ENCODE data around the gene PKD2.

Gene PKD2

DNA sequence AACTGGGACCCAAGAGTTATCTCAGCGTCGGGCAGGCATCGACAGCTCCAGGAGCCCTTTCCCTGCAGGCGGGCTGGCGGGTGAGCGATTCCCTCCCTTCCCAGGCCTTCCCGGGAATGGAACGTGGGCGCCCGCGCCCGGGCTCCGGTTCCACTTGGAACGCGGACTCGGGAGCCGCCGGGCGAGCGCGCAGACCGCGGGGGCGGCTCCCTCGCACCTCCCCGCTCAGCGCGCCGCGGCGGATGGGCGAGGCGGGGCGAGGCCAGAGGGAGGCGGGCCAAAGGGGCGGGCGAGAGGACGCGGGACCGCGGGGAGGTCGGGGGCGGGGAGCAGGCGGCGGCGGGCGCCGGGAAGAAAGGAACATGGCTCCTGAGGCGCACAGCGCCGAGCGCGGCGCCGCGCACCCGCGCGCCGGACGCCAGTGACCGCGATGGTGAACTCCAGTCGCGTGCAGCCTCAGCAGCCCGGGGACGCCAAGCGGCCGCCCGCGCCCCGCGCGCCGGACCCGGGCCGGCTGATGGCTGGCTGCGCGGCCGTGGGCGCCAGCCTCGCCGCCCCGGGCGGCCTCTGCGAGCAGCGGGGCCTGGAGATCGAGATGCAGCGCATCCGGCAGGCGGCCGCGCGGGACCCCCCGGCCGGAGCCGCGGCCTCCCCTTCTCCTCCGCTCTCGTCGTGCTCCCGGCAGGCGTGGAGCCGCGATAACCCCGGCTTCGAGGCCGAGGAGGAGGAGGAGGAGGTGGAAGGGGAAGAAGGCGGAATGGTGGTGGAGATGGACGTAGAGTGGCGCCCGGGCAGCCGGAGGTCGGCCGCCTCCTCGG is at the start of gene PKD2:
PKD2 (plus strand) TSS at position 332 of the 818 bp plus-strand sequence; CDS start at position 431, 99 bp downstream.
- no peak for FAIRE-seq

DNA sequence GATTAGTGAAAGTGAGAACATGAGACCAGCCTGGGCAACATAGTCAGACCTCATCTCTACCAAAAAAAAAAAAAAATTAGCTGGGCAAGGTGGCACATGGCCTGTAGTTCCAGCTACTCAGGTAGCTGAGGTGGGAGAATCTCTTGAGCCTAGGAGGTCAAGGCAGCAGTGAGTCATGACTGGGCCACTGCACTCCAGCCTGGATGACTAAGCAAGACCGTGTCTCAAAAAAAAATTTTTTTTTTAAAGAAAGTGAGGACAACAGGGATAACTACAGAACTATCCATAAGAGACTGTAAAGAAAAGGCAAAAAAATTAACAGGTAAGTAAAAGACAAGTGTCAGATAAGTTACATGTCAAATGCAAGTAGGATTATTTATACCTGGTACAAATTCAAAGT is 45.4 kb upstream of the PKD2 start:
- no peak for FAIRE-seq

DNA sequence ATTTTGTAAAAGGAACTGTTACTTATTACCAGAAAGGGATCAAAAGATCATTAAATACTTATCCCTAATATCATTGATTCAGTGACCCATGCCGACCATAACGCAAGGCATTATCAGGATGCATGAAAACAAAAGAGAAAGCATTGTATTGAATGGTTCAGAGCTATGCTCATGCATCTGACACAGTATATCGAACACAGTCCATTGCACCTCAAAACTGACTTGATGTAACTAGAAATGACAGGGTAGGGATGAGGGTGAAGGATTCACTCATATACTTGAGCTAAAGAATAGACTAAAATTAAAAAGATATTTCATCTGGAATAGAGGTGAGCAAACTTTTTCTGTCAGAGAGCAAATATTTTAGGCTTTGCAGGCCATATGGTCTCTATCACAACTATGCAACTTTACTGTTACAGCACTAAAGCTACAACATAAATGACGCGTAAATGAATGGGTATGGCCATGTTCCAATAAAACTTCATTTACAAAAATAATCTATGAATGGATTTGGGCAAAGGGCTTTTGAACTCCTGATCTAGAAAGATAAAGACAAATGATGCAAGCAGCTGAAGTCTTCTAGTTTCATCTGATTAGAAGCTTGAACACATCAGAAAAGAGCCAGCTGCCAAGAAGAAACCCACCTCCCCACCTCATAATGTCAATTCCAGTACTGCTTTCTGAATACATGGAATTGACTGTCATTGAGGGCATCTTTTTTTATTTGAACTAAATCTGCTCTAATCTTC is 44.9 kb upstream of the PKD2 start:
- FAIRE-seq: no peak

DNA sequence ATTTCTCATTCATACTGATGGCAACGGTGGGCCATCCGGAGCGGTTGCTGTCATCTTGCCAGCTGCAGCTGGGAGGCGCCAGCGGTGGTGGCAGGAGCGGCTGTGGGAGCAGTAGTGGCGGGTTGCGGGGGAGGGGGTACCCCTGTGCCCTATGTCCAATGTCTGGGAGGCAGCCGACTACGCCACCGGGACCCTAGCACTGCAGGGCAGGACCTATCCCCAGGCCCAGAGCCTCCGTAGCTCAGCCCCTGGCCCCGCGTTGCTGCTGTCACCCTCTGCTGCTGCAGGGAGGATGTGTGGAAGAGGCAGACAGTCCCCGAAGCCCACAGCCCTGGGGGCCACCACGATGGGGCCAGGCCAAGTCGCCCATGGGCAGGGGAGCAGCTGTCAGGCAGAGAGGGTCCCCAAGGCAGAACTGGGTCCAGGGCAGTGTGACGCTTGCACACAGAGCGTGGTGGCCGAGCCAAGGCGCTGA is 41.9 kb upstream of the PKD2 start:
- FAIRE-seq: no peak

DNA sequence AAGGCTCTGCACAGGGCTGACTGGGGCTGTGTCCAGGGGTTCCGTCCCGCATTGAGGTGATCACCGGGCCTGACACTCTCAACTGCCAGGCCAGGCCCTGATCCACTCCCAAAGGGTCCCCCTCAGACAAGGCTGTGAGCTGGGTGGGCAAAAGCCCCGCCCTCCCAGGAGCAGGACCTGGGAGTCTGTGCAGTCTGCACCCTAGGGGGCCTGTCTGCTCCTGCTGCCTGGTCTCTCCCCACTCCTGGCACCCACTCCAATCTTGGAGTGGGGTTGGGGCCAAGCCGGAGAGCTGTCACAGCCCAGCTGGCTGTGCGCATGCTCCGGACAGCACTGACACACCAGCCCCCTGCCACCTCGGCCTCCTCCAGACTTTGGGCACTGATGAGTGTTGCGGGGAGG is 41.3 kb upstream of the PKD2 start:
- FAIRE-seq: no peak

DNA sequence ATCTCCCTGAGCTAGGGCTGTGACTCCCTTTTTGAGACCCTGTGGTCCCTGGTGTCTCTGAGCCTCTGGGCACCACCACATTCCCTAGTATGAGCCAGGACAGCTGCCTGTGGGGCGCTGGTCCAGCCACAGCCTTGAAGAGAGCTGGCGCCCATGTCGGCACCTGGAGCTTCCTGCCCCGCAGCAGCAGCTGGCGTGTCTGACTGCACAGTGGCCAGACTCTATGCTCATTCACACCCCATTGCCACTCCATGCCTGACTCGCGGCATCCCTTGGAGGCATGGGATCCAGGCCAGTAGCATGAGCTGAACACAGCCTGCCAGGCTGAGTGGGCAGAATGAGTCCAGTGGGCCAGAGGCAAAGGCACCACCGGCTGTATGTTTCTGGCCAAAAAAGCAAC is 40.2 kb upstream of the PKD2 start:
- no peak for FAIRE-seq

DNA sequence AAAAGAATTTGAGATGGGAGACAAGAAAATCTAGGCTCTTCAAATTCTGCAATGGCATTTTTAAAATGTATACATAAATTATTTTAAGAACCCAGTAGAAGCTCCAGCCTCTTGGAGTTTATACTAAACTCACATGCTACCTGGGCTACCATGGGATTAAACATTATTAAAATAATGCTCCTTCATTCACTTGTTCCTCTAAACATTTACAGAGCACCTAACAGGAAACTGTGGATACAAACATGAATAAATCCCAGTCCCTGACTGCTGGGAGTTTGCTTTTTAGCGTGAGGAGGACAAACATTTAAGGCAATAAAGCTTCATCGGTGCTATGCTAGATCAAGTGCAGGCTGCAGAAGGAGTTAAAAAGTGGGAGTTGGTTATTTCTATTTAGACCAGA is 37.3 kb upstream of the PKD2 start:
- no peak for FAIRE-seq

DNA sequence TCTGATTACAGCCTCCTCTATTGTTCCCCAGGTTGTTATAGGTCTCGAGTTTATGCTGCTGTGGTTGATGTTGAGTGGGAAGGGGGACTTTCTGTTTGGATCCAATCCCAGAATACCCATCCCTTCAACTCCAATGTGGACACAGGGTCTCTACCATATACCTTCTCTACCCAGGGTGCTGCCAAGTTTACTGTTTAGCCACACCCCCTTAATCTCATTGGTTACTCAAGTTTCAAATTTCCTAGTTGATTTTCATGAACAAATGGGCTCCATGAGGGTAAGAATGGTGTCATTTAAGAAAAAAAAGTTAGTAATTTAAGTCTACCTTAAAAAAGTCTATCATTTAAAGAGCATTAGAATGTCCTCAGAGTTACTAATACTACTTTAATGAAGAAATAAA is 35.6 kb upstream of the PKD2 start:
- no peak for FAIRE-seq

DNA sequence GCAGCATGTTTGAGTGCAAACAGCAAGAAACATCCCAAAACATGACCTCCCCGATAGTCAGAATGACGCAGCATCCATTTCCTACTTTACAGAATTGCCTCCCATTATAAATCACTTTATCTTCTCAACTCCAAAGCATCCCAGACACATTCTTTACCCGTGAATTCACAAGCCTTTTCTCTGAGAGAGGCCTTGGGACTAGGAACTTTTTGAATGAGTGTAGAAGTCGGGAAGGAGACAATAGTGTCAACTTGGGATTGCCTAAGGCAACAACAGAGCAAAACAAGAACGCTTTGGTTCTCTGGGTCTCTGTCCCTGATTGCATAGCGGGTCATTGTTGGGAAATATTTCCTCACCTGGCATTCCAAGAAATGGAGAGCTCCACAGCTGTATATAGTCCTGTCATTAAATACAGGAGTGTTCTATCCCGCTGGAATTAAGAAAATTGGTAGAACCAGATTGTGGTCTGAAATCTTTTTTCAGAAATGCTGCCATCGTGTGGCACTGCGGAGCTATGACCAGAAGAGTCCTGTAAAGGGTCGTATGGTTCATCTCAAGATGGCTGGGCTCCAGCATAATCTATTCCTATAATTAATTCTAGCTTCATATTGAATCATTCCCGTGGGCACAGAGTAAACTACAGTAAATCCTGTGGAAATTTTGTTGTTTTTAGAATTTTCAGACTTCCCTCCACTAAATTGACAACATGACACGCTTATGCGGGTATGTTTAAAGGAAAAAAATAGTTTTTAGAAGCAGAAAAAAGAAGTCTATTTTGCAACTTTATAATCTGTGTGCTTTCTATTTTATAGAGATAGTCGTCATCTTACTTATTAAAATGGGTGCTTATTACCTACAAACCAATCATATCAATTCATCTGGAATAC is 33.9 kb upstream of the PKD2 start:
- FAIRE-seq: no peak

DNA sequence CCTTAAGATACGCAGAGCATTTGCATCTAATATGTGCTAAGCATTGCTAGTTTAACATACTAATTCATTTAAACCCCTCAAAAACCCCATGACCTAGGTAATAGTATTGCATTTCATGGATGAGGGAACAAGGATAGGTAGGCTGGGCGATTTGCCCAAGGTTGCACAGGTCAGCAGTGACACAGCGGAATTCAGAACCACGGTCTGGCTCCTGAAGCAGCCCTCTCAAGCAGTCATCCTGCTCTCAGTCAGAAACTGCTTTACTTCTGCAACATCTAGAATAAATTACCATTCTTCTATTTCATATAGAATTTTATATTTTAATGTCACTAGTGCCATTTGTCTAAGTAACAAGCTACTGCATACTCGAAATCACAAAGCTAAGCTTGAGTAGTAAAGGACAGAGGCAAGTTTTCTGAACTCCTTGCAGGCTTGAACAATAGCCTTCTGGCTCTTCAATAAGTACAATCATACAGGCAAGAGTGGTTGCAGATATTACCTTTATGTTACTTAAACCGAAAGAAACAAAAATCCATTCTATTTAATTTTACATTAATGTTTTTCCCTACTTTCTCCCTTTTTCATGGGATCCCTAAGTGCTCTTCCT is 32.5 kb upstream of the PKD2 start:
- no peak for FAIRE-seq

DNA sequence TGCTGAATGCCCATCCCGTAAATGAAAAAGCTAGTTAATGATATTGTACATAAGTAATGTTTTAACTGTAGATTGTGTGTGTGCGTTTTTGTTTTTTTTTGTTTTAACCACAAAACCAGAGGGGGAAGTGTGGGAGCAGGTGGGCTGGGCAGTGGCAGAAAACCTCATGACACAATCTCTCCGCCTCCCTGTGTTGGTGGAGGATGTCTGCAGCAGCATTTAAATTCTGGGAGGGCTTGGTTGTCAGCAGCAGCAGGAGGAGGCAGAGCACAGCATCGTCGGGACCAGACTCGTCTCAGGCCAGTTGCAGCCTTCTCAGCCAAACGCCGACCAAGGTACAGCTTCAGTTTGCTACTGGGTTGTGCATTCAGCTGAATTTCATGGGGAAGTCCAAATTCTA is 32.0 kb upstream of the PKD2 start, which contains the start of gene SPP1:
SPP1 (plus strand) TSS at position 249 of the 400 bp plus-strand sequence. CDS start 1,182 bp downstream, outside the sequence.
- no peak for FAIRE-seq

DNA sequence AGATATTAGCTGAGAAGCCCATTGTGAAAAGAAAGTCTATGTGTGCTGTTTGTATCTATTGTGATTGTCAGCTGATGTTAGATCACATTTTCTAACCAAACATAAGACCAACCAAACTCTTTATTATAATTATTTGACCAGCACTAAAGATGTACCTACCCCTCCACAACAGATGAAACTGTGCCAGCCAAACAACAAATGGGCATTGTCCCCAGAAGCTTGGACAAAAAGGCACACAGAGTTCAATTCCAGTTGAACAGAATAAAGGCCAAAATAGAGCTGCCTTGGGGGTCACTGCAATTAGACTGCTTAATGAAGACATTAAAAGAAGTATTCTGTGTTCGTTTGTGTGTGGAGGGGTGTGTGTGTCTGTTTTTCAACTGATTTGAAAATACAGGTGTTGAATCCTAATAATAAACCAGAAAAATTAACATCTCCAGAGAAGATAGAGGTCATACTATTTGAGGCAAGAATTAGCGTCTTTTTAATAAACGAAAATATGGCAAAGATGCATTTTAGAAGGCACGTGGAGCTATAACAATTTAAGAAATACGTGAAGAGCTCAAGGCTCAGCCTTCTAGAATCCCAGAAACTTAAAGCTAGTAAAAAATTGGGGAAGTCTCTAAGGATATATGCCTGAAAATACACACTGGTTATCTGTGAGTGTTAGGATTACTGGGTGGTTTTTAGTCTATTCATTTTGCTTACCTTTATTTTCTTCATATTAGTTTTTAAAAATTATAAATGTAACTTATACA is 29.7 kb upstream of the PKD2 start:
- no peak for FAIRE-seq

DNA sequence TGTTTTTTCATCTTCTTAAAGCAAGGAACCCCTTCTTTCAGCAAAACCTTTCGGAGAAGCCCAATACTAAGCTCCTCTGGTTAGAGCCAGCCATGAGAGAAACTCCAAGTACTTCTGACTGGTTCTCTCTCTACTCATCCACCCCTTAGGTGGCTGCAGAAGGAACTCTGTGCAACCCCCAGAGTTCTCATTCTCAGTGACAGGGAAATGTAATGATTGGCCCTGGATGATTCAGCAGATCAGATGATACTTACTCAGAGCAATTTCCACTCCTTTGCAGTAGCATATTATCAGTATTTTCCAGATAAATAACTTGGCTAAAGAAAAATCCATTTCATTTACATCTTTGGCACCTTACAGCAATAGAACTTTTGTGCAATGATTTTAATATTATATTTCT is 28.8 kb upstream of the PKD2 start:
- FAIRE-seq: no peak

DNA sequence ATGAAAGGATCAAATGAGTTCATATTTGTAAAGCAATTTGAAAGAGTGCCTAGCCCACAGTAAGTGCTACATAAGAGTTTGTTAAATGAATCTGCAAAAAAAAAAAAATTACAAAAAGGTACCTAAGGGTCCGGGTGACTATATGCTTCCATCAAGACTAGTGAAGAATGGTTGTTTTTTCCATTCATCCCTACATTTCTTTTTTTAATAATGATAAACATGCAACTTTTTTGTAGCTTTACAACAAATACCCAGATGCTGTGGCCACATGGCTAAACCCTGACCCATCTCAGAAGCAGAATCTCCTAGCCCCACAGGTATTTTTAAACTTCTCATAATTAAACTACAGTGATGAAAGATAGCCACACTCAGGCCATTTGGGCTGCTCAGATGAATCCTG is 27.6 kb upstream of the PKD2 start:
- FAIRE-seq: no peak

DNA sequence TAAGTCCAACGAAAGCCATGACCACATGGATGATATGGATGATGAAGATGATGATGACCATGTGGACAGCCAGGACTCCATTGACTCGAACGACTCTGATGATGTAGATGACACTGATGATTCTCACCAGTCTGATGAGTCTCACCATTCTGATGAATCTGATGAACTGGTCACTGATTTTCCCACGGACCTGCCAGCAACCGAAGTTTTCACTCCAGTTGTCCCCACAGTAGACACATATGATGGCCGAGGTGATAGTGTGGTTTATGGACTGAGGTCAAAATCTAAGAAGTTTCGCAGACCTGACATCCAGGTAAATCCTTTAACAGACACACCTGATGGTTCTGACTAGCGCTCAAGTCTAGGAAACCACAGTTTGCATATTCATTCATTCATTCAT is 25.9 kb upstream of the PKD2 start:
- no peak for FAIRE-seq

DNA sequence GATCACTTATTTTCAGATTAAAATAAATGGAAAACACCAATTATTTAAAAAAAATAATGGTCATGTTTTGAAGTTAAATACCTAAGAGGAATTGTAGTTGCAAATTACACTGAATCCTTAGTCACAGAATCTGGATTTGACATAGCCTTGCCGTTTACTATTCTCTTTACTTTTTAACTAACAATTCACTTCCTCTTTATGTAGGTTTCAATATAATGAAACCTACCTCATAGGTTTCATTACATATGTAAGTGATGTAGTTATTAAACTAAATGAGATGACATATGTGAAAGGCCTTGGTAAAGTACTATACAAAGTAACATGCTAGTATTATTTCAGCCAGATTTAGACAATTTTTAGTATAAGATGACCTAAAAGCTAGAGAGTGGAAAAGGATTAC is 25.4 kb upstream of the PKD2 start:
- FAIRE-seq: no peak

DNA sequence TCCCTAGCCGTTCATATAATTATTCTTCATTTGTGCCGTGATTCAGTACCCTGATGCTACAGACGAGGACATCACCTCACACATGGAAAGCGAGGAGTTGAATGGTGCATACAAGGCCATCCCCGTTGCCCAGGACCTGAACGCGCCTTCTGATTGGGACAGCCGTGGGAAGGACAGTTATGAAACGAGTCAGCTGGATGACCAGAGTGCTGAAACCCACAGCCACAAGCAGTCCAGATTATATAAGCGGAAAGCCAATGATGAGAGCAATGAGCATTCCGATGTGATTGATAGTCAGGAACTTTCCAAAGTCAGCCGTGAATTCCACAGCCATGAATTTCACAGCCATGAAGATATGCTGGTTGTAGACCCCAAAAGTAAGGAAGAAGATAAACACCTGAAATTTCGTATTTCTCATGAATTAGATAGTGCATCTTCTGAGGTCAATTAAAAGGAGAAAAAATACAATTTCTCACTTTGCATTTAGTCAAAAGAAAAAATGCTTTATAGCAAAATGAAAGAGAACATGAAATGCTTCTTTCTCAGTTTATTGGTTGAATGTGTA is 24.9 kb upstream of the PKD2 start:
- no peak for FAIRE-seq

DNA sequence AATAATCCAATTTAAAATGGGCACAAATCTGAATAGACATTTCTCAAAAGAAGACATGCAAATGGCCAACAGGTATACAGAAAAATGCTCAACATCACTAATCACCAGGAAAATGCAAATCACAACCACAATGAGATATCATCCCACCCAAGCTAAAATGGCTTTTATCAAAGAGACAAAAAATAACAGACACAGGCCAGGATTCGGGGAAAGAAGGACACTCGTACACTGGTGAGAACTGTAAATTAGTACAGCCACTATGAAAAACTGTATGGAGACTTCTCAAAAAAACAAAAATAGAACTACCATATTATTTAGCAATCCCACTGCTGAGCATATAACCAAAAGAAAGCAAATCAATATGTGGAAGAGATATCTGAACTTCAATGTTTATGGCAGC is 23.4 kb upstream of the PKD2 start:
- FAIRE-seq: no peak

DNA sequence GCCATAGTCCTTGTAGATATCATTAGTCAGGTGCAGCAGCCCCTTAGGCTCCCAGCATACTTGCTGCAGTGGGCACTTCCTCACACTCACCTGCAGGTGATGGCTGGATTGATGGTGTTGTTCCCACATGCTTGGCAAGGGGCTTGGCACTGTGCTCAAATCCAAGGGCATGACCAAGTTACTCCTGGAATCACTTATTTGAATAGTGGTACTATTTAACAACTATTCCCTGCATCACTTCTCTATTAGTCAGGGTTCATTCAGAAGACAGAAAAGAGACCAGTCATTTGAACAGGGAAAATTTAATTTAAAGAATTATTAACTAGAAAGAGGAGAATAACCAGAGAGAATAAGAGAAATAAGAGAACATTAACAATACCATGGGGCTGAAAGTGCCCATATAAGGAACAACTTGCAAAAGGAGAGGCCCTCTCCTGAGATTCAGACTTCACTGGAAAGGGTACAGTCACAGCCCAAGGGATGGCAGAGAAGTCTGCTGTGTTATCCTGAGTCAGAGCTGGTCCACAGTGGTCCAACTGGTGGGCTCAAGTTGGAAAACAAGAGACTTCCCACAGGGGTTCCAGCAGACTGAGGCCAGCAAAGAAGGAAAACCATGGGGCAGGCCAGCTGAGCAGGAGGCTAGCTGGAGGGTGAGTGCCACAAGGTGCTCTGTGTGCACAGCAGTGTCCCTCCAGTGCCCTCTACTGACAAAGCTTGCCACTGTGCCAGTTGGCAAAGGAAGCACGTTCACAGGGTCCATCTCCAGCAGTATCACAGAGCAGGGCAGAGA is 22.1 kb upstream of the PKD2 start:
- no peak for FAIRE-seq

DNA sequence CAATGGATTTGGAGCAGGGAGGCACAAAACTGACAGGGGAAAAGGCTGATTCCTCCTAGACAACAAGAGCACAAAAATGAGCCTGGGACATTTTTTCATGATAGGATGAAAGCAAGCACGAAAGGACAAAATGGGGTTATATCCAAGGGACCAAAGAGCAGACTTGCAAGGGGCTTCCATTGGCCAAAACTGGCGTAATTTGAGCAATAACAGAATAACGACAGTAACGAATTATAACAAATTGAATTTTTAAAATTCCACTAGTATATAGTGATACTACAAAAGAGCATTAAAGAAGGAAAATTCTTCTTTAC is 21.6 kb upstream of the PKD2 start:
- FAIRE-seq: no peak

DNA sequence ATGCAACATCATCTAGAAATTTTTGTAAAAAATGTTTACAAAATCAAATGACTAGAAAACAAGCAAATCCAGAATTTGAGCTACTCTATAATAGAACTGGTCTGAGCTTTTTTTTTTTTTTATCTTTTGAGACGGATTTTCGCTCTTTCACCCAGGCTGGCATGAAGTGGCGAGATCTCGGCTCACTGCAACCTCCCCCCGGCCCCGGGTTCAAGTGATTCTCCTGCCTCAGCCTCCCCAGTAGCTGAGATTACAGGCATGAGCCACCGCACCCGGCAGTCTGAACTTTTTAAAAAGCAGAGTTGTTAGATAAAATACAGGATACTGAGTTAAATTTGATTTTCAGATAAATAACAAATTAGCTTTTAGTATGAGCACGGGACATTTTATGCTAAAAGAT is 20.9 kb upstream of the PKD2 start:
- no peak for FAIRE-seq
